ENCODE results near the gene TUBGCP3. TPM values are rescaled to one million over a fixed set of nuclear protein-coding genes. Genes with fewer than 3 reads are reported as not detected.

TUBGCP3 gene
- total and polyA plus RNA-seq, 9 of the 15 experiments (the other 6 are each of a cell fraction or from before 2014, with no cell fraction given) = 3.0 to 24.8 (median 15.2) TPM

- no peak for TF ChIP-seq BMI1 (IDR thresholded peaks at IDR 0.05; ENCODE audit: low read length)
- no peak for TF ChIP-seq CHAMP1 (IDR thresholded peaks at IDR 0.05)
- TF ChIP-seq SIN3A (IDR thresholded peaks at IDR 0.05; ENCODE audit: borderline replicate concordance in 2 of 2, control insufficient read depth in 1 of 2, low read depth in 2 of 2, low read length in 2 of 2) = no peak
- TF ChIP-seq DPF2 (IDR thresholded peaks at IDR 0.05) = no peak
- no peak for TF ChIP-seq PURB (CRISPR knock-in tag; IDR thresholded peaks at IDR 0.05; ENCODE audit: low read depth)
- TF ChIP-seq E2F6 (IDR thresholded peaks at IDR 0.05; ENCODE audit: borderline replicate concordance in 1 of 2, extremely low read depth in 1 of 2, insufficient read depth in 1 of 2, insufficient read length in 1 of 2, low read depth in 1 of 2, low read length in 1 of 2, poor library complexity in 1 of 2, severe bottlenecking in 1 of 2) = peak; percentile 94 to 97
- no peak for TF ChIP-seq RBM34 (IDR thresholded peaks at IDR 0.05; ENCODE audit: borderline replicate concordance, insufficient read depth, low read length)
- no peak for TF ChIP-seq FOXA3 (CRISPR knock-in tag; conservative IDR thresholded peaks at IDR 0.05 in 1 of 2, IDR thresholded peaks at IDR 0.05 in 1 of 2)
- no peak for TF ChIP-seq SAP30 (IDR thresholded peaks at IDR 0.05; ENCODE audit: borderline replicate concordance, insufficient read depth, low read depth, low read length, poor library complexity, severe bottlenecking)
- peak; percentile 70 for TF ChIP-seq RBBP5 (IDR thresholded peaks at IDR 0.05; ENCODE audit: borderline replicate concordance, insufficient read depth, low read length, poor library complexity, severe bottlenecking)
Measured at GRCh38 chr13:112587764-112588489, at the start of gene TUBGCP3 (continued).
